ENCODE results near the gene IL25.
"Not testable (repeated sequence)": the region's sequence is repeated elsewhere in the genome, so short reads cannot be mapped to it uniquely, and the experiment has no call there.

Gene IL25

DNA sequence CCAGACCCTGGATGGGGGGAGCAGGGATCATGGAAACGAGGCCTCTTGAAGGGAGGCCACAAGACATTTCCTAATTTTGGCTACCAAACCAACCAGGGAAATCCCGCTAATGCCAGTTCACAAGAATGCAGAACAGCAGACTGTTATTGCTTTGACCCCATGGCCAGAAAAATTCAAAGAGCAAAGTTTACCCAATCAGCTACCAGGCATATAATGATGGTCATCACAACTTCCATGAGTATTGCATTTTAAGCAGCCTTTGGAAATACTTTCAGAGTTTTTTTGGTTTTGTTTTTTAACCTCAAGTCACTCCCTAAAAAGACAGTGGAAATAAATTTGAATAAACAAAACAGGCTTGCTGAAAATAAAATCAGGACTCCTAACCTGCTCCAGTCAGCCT lies at the start of gene IL25:
Gene IL25 (plus strand): TSS at position 301 of the 400 bp plus-strand sequence.
- no peak for DNase-seq

- no peak for DNase-seq
Measured at GRCh38 chr14:23323838-23324454, 48.7 kb upstream of the IL25 start.

GRCh38 chr14:23324455-23324846 lies 48.2 kb upstream of the IL25 start:
- no peak for DNase-seq

- DNase-seq, result no peak
Measured at GRCh38 chr14:23324993-23325392, 47.6 kb upstream of the IL25 start.

- not testable (repeated sequence) for DNase-seq
Measured at GRCh38 chr14:23325746-23326145, 46.9 kb upstream of the IL25 start.

DNA sequence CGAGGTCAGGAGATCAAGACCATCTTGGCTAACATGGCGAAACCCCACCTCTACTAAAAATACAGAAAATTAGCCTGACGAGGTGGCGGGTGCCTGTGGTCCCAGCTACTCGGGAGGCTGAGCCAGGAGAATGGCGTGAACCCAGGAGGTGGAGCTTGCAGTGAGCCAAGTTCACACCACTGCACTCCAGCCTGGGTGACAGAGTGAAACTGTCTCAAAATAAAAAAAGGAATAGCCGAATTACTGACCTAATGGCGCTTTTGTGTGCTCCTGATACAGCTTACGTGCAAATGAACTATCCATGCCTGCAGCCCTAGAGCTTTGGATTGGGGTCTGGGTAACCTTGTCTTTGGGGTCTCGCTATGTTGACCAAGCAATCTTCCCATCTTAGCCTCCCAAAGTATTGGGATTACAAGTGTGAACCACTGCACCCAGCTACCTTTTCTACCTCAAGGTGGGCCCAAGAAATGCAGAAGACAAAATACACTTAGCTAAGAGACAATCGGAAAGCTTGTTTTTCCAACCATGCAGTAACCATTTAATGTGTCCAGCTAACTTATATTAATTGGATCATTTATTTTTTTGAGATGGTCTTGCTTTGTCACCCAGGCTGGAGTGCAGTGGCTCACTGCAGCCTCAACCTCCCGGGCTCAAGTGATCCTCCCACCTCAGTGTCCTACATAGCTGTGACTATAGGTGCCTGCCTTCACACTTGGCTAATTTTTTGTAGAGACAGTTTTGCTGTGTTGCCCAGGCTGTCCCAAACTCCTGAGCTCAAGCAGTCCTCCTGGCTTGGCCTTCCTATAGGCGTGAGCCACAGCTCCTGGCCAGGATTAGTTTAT lies 45.9 kb upstream of the IL25 start:
- no peak for DNase-seq

DNA sequence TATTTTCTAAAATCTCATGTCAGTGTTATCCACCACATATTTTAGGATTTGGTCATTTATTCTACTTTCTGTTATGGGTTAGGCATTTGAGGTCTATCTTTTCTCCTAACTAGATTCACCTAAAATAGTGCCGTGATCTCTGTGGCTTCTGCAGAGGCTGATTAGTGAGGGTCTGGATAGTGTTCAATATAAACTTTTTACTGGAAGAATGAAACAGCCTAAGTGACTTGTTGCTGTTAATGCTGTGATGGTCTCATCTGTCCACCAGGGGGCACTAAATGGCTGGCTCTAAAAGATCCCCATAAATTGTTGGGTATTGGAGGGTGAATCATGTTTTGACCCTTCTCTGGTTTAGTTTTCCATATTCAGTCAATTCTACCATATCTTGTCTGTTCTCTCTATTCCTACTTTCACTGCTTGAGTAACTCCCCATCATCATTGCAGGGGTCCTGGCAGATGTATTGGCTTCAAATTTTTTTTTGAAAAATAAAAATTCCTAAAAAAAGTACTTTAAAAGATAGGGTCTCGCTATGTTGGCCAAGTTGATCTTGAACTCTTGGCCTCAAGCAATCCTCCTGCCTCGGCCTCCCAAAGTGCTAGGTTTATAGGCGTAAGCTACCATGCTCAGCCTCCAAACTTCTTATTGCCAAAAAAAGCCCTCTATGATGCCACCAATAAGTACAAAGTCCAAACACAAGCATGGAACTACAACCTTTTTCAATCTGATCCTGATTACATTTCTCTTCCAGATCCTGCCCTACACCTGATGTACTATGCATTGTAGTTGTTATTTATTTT lies 44.5 kb upstream of the IL25 start:
- DNase-seq, result no peak

- DNase-seq, result no peak
Measured at GRCh38 chr14:23335623-23336022, 37.0 kb upstream of the IL25 start.

GRCh38 chr14:23339506-23340268 lies 32.9 kb upstream of the IL25 start:
- no peak for DNase-seq

GRCh38 chr14:23344481-23344880 lies 28.1 kb upstream of the IL25 start:
- DNase-seq, result no peak

- DNase-seq, result no peak
Measured at GRCh38 chr14:23345987-23346692, 26.5 kb upstream of the IL25 start.

DNA sequence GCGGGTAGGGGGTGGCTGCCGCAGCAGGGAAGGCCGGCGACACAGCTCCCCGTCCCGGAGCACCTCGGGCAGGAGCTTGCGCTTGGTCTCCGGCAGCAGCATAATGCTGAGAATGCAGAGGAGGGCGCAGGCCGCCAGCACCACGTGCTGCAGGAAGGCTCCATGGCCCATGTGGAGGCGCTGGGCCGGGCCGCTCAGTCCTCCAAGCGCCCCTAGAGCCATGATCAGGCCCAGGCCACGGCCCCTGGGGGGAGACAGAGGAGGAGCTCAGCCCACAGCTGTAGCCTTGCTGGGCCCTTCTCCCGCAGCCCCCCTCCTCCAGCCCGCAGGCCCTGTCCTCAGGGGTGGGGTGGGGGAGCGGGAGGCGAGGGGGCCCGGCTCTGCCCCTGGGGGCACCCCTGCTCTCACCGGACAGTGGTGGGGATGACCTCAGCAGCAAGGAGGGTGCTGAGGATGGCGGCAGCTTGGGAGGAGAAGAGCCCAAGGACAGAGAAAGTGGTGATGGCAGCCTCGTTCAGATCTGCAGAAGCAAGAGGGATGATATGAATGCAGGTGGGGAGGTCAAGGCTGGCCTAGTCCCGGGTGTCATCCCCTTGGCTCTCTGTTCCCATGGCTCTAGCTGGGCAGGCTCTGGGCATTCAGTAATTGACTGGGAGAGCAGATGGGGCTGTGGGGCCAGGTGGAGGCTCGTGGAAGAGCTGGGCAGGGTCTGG lies 25.8 kb upstream of the IL25 start:
- no peak for DNase-seq

- no peak for DNase-seq
Measured at GRCh38 chr14:23347406-23348296, 25.0 kb upstream of the IL25 start.

- DNase-seq, result no peak
Measured at GRCh38 chr14:23348297-23348655, 24.3 kb upstream of the IL25 start.

DNA sequence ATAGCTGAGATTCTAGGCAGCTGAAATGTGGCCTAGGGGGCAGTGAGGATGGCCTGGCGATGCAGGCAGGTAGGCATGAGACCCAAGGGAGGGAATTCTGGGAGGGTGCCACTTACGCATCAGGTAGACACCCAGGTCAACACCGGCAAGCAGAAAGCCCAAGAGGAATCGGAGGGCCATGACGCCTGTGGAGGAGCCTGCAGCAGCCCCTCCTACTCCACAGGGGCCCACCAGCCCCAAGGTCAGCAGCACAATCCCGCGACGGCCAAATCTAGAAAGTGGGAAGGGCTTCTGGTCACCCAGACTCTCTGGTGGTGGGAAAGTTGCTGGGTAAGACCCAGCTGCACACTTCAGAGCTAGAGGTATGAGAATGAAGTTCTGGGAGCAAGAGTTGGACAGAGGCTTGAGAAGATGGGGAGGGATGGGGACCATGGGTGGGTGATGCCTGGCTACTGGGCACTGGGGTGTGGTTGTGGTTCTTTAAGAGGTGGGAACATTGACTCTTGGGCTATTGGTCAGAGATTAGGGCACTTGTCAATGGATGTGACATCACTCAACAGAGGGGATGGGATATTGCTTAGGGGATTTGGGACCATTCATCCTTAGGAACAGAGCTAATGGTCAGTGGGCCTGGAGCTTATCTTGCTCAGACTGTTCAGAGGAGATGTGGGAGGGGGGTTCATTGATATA lies 23.3 kb upstream of the IL25 start:
- DNase-seq, result no peak

- DNase-seq, result no peak
Measured at GRCh38 chr14:23351681-23352505, 20.7 kb upstream of the IL25 start.

GRCh38 chr14:23352506-23353432 lies 19.8 kb upstream of the IL25 start, which contains the start of gene SLC22A17:
Gene SLC22A17, minus strand, starts transcription at chr14:23352887.
- no peak for DNase-seq

DNA sequence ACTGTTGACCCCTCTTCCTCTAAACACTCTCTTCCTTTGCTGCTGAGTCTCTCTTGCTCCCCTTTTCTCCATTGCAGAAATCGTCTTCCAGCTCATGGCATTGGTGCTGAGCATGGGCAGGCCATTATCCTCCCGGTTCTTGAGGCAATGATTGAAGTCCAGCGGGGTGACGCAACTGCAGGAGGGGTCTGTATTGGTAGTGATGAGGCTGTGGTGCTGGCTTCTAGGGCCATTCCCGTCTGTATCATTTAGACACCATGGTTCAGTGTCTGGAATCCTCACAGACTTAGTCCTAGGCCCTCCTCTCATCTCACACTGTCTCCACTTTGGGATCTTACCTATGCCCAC lies 19.2 kb upstream of the IL25 start:
- DNase-seq, result no peak
